Astrocyte (in vitro differentiated cells and primary cell): ENCODE results near the gene GPR141. TPM values are rescaled to one million over a fixed set of nuclear protein-coding genes. Genes with fewer than 3 reads are reported as not detected.

ENCODE experiments used
- DNase-seq: peaks from one replicate; pipeline ENCODE4 v3.0.0-alpha.2; 2010; ENCODE audit warnings: low read depth
- FAIRE-seq: peaks from 2 replicates; lab custom pipeline; 2011; peaks lifted over from hg19 to GRCh38; lab: Jason Lieb, UNC
- H2AFZ ChIP-seq: 2 replicates; pipeline ENCODE4 v1.6.0; 2012; ENCODE audit warnings: low read depth, low read length, inconsistent platforms
- H3K27ac ChIP-seq: 2 replicates; pipeline ENCODE4 v1.5.1; 2011; ENCODE audit warnings: low read depth, low read length, inconsistent platforms
- H3K27me3 ChIP-seq: 2 replicates; pipeline ENCODE4 v1.6.0; 2011; ENCODE audit warnings: low read length, inconsistent platforms; ENCODE audit not compliant: insufficient read depth
- H3K36me3 ChIP-seq: 2 replicates; pipeline ENCODE4 v1.5.1; 2011; ENCODE audit warnings: low read length, inconsistent platforms; ENCODE audit not compliant: insufficient read depth
- H3K4me1 ChIP-seq: 2 replicates; pipeline ENCODE4 v1.5.1; 2011; ENCODE audit warnings: low read length, inconsistent platforms; ENCODE audit not compliant: insufficient read depth
- H3K4me2 ChIP-seq: 2 replicates; pipeline ENCODE4 v1.6.0; 2012; ENCODE audit warnings: low read length, inconsistent platforms
- H3K4me3 ChIP-seq: 2 replicates; pipeline ENCODE4 v1.5.1; 2011; ENCODE audit warnings: low read depth, mild to moderate bottlenecking, low read length, inconsistent platforms; ENCODE audit not compliant: insufficient read depth
- H3K79me2 ChIP-seq: 2 replicates; pipeline ENCODE4 v1.6.0; 2012; ENCODE audit warnings: mild to moderate bottlenecking, low read length, inconsistent platforms; ENCODE audit not compliant: insufficient read depth
- H3K9ac ChIP-seq: 2 replicates; pipeline ENCODE4 v1.6.0; 2012; ENCODE audit warnings: mild to moderate bottlenecking, low read length, inconsistent platforms
- H3K9me3 ChIP-seq: 2 replicates; pipeline ENCODE4 v1.5.1; 2012; ENCODE audit warnings: low read depth, mild to moderate bottlenecking, low read length, inconsistent platforms; ENCODE audit not compliant: insufficient read depth
- H4K20me1 ChIP-seq: 2 replicates; pipeline ENCODE4 v1.6.0; 2012; ENCODE audit warnings: low read length, inconsistent platforms; ENCODE audit not compliant: insufficient read depth
- H3K27ac Mint-ChIP-seq: one replicate; pipeline ENCODE4 v1.8.0; 2021; ENCODE audit warnings: mild to moderate bottlenecking, mixed read lengths; ENCODE audit not compliant: unreplicated experiment
- H3K27me3 Mint-ChIP-seq: one replicate; pipeline ENCODE4 v1.8.0; 2021; ENCODE audit warnings: low read depth, mixed read lengths; ENCODE audit not compliant: unreplicated experiment
- H3K36me3 Mint-ChIP-seq: one replicate; pipeline ENCODE4 v1.8.0; 2021; ENCODE audit warnings: low read depth, mixed read lengths; ENCODE audit not compliant: unreplicated experiment
- H3K4me1 Mint-ChIP-seq: one replicate; pipeline ENCODE4 v1.8.0; 2021; ENCODE audit warnings: low read depth, mixed read lengths; ENCODE audit not compliant: unreplicated experiment
- H3K4me3 Mint-ChIP-seq: one replicate; pipeline ENCODE4 v1.8.0; 2021; ENCODE audit warnings: mild to moderate bottlenecking, moderate library complexity, mixed read lengths; ENCODE audit not compliant: unreplicated experiment
- H3K9me3 Mint-ChIP-seq: one replicate; pipeline ENCODE4 v1.8.0; 2021; ENCODE audit warnings: mild to moderate bottlenecking, mixed read lengths; ENCODE audit not compliant: unreplicated experiment
- CTCF ChIP-seq: IDR thresholded peaks from 2 replicates; pipeline ENCODE4 v1.5.1; 2011; ENCODE audit warnings: low read depth, mild to moderate bottlenecking, inconsistent platforms, low read length, moderate library complexity; ENCODE audit not compliant: insufficient read depth
- EZH2 ChIP-seq: IDR thresholded peaks from 2 replicates; pipeline ENCODE4 v1.6.1; 2012; ENCODE audit warnings: mild to moderate bottlenecking, low read length, inconsistent platforms; ENCODE audit not compliant: insufficient read depth
- total RNA-seq: library from RNA; stranded (reverse); gene quantifications from 2 replicates; pipeline ENCODE4 v1.2.1, GENCODE V29; 2021

GPR141 gene
- total RNA-seq, 1 donor from 2014 or later = not detected

- Histone ChIP-seq H3K4me2 (no peak overlapping the region), H3K4me1 (no peaks in the 10 kb centered on the region), H3K79me2 (no peaks in the 10 kb centered on the region), H3K27ac (no peak overlapping the region), H4K20me1 (no peaks in the 10 kb centered on the region), H2AFZ (no peak overlapping the region), H3K4me3 (no peak overlapping the region), H3K9me3 (no peaks in the 10 kb centered on the region), H3K36me3 (no peaks in the 10 kb centered on the region), H3K9ac (no peak overlapping the region), H3K27me3 (no peaks in the 10 kb centered on the region)
- Mint-ChIP-seq H3K4me1 (no peaks in the 10 kb centered on the region), H3K4me3 (no peak overlapping the region), H3K27ac (no peak overlapping the region), H3K27me3 (no peaks in the 10 kb centered on the region), H3K9me3 (peaks cover 3% of the 10 kb centered on the region), H3K36me3 (no peaks in the 10 kb centered on the region)
- no peak for FAIRE-seq
- DNase-seq = no peak
- no peak for TF ChIP-seq CTCF
- no peak for TF ChIP-seq EZH2
These were observed 87.3 kb downstream of the GPR141 start for GRCh38 chr7:37770838-37771237.

- Histone ChIP-seq H3K4me2 (no peak overlapping the region), H3K4me1 (no peaks in the 10 kb centered on the region), H3K4me3 (no peak overlapping the region), H3K27ac (no peak overlapping the region), H3K9me3 (no peaks in the 10 kb centered on the region), H3K79me2 (no peaks in the 10 kb centered on the region), H3K36me3 (no peaks in the 10 kb centered on the region), H3K27me3 (no peaks in the 10 kb centered on the region), H2AFZ (no peak overlapping the region), H4K20me1 (no peaks in the 10 kb centered on the region), H3K9ac (no peak overlapping the region)
- H3K27me3 Mint-ChIP-seq = no peaks in the 10 kb centered on the region
- no peak overlapping the region for H3K27ac Mint-ChIP-seq
- no peak overlapping the region for H3K4me3 Mint-ChIP-seq
- no peaks in the 10 kb centered on the region for H3K4me1 Mint-ChIP-seq
- no peaks in the 10 kb centered on the region for H3K36me3 Mint-ChIP-seq
- no peak for FAIRE-seq
- TF ChIP-seq CTCF (no peak), EZH2 (no peak)
- H3K9me3 Mint-ChIP-seq = peaks cover 3% of the 10 kb centered on the region
- DNase-seq = no peak
These were observed 87.8 kb downstream of the GPR141 start for GRCh38 chr7:37771342-37771741.

GRCh38 chr7:37771801-37772200 is 88.2 kb downstream of the GPR141 start:
- Histone ChIP-seq H3K4me2 (no peak overlapping the region), H4K20me1 (no peaks in the 10 kb centered on the region), H3K9me3 (no peaks in the 10 kb centered on the region), H3K36me3 (no peaks in the 10 kb centered on the region), H3K4me1 (no peaks in the 10 kb centered on the region), H2AFZ (no peak overlapping the region), H3K79me2 (no peaks in the 10 kb centered on the region), H3K27me3 (no peaks in the 10 kb centered on the region), H3K27ac (no peak overlapping the region), H3K9ac (no peak overlapping the region), H3K4me3 (no peak overlapping the region)
- Mint-ChIP-seq H3K4me1 (no peaks in the 10 kb centered on the region), H3K36me3 (no peaks in the 10 kb centered on the region), H3K27me3 (no peaks in the 10 kb centered on the region), H3K4me3 (no peak overlapping the region), H3K27ac (no peak overlapping the region), H3K9me3 (peaks cover 3% of the 10 kb centered on the region)
- no peak for FAIRE-seq
- TF ChIP-seq EZH2 (no peak), CTCF (no peak)
- DNase-seq = no peak
